ENCODE measurements around the gene CFAP53.
A peak's percentile ranks its signal among the peaks of the same experiment; 100 is the strongest.

CFAP53 gene

DNA sequence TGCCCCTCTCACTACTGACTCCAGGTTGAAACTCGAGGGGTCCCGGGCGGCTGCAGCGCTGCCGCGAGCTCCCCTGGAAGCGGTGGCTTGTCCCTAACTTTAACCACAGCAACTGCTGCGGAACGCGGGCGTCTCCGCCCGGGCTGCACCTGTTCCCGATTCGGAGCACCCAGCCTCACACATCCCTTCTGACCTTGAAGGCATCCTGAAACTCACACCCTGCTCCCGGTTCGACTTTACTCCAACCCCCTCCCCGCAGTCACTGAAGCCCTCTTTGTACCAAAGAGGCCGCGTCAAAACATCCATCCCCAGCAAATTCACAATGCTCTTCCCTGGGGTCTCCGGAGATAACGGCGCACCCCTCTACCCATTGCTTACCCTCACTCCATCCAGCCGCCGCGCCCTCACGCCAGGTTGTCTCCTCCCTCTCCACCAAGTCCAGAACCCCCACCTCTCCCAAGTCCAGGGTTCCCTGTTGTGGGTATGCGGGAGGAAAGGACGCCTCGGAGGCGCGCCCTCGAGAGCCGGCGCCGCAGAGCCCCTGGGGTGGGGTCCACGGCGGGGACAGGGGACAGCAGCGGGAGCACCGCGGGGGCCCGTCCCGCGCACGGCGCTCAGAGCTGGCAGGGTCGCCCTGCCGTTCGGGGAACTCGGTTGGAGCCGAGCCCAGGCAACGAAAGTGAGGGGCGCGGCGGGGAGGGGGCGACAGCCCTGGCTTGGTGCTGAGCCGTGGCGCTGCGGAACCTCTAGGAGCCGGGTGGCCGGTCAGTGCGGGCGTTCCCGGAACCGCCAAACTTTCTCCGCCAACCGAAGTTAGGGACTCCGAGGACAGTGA is 72.3 kb downstream of the CFAP53 start:
- peak; percentile 20 to 25 for DNase-seq

DNA sequence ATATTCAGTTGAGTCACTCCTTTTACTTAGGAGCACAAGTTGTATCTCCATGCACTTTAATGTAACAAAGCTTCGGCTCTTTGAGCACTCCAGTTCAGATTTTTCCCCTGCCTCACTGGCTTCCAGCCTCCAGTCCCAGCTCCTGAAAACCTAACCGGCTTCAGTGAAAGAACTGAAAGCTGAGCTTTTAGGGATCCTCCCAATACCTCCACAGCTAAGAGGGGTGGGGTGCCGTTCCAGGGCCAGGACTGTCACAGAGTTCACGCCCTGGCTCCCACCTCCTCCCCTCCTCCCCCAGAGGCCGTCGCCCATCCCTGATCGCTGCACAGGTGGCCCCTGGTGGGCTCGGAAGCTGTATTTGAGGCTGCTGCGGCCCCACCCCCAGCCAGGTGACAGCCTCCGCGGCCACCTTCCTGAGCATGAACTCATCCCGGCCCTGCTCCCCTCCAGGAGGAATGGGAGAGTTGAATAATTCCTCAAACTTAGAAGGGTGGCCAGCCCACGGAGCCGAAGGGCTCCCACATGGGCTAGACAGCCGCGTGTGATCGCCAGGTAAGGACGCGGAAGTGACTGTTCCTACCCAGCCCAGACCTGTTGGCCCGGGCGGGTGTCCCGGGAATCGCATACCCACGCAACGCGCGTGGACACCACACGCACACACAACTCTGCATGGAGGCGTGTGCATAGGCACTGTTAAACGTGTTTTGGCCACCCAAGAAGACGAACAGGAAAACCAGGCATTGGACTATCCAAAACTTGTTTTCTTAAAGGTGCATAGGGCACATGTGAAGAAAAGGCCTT is 73.1 kb downstream of the CFAP53 start:
- no peak for DNase-seq

DNA sequence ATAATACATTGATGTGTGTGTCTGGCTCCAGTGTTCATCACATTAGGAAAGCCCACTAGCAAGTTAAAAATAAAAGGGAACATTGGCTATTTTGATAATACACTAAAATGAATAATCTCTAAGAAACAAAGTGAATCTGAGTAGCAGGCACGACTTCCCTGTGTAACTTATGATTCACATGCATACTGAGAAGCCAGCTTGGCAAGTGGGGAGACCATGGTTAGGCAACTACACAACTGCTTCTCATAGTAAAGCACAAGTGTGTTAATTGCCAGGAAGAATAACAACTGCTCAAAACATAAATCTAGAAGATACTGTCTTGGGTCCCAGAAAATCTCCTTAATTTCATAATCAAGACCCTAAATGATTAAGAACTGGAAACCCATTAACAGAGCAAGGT is 75.4 kb downstream of the CFAP53 start:
- no peak for DNase-seq

DNA sequence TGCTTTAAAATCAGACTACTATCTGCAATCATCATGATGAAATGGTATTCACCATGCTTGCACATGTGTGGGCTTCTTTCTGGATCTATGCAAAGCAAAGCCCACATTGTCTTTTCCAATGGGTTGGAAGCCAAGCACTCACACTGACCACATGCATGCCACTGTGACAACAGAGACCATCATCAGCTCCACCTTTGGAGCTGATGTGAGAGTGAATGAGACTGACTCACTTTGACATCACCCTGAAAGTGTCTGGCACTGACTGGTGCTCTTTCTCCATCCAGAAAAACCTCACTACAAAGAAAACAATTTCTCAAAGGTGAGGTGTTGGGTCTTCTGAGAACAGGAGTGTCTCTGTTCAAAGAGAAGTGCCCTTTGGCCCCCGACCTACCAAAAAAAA is 76.1 kb downstream of the CFAP53 start:
- no peak for DNase-seq

DNA sequence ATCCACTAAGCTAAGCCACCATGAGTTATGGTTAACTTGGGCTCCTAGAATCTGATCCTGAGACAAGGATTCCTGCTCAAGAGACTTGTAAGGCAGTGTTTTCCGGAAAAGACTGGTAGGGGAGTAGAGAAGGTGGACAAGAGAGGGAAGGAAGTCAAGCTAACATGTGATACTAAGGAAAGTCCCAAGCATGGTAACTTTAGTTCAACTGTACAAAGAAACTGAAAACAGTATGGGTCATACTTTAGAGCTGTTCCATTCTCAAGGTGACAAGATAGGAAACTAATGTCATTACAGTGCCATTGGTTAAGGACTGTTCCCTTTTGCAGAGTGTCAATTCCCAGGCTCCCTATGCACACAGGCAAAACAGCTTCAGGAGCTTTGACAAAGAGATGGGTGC is 77.1 kb downstream of the CFAP53 start:
- no peak for DNase-seq

DNA sequence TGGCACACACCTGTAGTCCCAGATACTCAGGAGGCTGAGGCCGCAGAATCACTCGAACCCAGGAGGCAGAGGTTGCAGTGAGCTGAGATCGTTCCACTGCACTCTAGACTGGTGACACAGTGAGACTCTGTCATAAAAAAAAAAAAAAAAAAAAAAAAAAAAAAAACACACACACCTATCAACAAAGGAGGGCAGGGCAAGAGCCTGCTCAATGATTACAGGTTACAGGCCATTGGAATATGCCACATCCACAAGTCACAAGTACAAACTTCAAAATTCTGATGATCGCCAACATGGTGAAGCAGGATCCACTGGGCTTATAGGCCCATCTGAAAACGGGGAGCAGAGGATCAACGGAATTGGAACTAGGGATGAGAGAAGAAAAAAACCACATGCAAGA is 77.6 kb downstream of the CFAP53 start:
- DNase-seq, result no peak

DNA sequence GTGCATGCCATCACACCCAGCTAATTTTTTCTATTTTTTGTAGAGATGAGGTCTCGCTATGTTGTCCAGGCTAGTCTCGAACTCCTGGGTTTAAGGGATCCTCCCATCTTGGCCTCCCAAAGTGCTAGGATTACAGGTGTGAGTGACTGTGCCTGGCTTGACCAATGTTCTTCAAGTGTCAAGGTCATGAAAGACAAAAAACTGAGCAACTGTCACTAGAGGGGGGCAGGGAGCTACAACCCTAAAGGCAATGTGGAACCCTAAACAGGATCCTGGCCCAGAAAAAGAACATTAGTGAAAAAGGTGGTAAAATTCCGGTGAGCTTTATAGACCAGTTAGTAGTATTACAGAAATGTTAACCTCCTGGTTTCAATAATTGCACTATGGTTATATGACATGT is 78.6 kb downstream of the CFAP53 start:
- DNase-seq, result no peak

DNA sequence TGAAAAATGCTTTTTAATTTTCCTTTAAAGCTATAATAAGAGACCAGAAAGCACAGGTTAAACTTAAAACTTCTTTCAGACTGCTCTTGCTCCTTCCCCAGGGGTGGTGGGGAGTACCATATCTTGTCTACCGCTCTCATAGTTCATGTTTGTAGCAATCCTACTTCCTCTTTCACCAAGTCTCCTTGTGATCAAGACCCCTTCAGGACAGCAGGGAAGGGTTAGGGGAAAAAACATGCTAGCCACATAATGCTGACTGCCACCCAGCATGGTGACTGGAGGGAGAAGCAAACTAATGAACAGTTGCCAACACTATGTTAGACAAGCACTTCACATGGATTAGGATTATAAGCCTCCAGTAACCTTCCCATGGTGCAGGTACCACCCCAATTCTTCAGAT is 79.9 kb downstream of the CFAP53 start:
- DNase-seq, result no peak

DNA sequence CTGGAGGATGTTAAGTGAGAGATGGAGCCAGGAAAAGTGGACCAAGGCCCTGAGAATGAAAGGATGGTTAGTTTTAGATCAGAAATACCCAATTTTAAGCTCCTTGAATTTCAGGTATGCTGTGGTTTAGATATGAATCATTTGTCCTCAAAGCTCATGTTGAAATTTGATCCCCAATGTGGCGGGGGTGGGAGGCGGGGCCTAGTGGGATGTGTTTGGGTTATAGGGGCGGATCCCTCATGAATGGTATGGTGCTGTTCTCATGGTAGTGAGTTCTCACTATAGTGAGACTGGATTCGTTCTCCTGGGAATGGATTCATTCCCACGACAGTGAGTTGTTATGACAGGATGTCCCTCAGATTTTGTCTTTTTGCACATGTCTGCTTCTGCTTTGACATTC is 82.7 kb downstream of the CFAP53 start:
- DNase-seq, result no peak

DNA sequence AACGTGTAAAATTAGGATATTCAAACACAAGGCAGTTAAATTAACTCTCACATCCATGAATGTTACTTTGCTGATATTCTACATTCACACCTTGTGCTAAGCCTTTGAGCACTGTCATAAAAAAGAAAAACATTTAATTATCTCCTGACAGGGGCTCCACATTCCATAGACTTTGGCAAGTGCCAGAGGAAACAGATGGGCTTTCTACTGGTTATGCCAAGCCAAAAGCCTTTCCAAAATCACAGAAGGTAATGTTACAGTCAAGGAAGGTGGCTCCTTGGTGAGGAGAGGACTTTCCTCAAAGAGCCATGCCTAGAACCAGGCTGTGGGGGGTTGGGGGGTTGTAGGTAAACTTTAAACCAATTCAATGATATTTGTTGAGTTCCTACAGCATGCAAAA is 83.8 kb downstream of the CFAP53 start:
- DNase-seq, result no peak

DNA sequence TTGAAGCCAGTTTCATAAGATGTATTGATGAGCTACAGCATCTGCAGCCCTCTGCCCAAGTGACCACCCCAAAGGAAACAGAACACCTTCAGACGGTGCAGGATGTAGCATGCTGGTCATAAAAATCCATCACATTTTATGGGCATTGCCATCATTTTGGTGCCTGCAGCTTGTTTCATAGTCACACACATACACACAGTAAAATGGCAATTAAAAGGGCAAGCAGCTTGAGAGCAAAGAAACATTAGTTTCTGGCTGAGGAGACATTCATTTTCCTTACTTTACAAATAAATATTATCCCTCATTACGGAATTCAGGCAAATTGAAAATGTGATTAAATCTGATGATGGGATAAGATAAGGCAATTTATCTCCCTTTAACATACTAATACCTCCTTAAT is 84.7 kb downstream of the CFAP53 start:
- no peak for DNase-seq

DNA sequence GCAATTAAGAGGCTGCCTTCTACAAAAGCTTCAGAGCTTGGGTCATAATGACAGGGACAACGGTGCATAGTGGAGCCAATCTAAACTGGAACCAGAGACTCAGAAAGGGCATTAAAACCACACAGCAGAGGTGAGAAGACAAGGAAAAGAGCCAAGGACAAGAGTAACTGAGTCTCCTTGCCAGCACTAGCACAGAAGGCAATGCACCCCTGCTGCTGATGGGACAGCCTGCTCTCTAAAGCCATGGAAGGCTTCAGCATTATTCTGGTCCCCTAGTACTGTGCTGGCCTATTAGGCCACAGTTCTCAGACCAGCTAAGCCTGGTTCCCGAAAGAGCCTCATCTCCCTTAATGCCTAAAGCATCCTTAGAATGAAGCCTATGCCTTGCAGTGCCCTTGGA is 86.8 kb downstream of the CFAP53 start:
- no peak for DNase-seq

DNA sequence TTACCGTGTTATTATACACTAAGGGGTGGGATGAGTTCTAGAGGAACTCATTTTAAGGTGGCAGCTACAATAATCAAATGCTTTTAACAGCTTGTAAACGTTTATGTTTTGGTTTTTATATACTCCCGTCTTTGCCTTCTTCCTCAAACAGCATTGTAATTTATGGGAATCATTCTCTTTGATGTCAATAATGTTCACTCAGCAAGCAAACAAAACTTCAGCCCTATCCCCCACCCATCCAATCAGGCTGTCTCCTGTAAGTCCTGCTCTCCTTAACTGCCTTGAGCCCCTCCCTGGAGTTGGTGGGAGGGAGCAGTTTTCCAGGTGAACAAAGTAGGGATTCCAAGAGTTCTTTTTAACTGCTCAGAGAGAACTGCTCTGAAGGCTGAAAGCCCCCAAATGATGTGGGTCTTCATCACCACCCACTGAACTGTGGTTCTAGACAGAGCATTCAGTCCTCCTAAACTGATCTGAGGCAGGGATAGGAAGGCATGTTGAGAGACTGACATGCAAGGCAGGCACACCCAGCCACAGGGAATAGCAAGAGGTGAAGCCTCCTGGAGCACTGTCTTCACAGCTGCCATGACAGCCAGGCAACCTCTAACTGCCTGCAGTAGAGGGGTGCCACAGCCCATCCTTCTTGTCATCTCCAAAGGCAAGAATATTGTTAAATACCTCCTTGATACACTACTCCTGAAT is 88.9 kb downstream of the CFAP53 start:
- DNase-seq, result no peak
